ENCODE results near the gene SYNGR3.
"Not testable (repeated sequence)": the region's sequence is repeated elsewhere in the genome, so short reads cannot be mapped to it uniquely, and the experiment has no call there.

Gene SYNGR3

DNA sequence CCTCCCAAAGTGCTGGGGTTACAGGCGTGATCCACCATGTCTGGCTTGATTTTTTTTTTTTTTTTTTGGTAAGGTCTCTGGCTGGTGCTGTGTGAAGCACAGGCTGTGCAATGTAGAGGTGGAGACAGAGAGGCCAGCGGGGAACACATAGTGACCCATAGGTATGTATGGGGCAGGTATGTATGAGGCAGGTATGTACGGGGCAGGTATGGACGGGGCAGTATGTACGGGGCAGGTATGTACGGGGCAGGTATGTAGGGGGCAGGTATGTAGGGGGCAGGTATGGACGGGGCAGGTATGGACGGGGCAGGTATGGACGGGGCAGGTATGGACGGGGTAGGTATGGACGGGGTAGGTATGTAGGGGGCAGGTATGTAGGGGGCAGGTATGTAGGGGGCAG is 40.3 kb upstream of the SYNGR3 start:
- FAIRE-seq (no peak), DNase-seq (ENCODE audit: insufficient read length, low spot score) (no peak)
- TF ChIP-seq POLR2A (IDR thresholded peaks at IDR 0.05; ENCODE audit: low read depth, low read length), result no peak

DNA sequence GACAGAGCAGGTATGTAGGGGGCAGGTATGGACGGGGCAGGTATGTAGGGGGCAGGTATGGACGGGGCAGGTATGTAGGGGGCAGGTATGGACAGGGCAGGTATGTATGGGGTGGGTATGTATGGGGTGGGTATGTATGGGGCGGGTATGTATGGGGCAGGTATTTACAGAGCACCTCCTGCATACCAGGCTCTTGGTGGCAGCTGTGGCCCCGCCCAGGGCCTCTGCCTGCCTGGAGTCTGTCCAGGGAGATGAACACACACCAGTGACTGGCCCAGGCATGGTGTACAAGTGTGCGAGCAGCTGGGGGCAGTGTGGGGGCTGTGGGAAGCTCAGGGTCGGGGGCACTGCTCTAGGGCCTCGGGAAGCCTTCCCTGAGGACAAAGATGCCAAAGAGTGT is 39.7 kb upstream of the SYNGR3 start:
- TF ChIP-seq POLR2A (IDR thresholded peaks at IDR 0.05; ENCODE audit: low read depth, low read length), result no peak
- no peak for FAIRE-seq

DNA sequence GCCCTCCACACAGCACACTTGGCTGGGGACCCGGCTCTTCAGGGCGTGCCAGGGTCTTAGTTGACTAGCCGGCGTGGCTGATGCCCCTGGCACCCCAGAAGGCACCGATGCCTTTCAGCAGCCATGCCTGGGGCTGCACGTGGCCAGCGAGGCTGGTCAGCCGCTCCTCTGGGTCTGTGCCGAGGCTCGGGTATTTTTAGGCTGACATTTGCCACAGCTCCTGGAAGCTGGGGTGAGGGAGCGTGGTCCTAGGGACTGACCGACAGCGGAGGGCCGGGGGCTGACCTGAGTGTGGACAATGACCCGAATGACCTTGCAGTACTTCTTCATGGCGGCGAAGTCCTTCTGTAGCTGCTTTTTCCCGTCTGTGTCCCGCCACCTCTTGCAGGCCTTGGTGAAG is 39.2 kb upstream of the SYNGR3 start:
- no peak for FAIRE-seq
- TF ChIP-seq POLR2A (IDR thresholded peaks at IDR 0.05; ENCODE audit: low read depth, low read length), result no peak
- no peak for DNase-seq (ENCODE audit: insufficient read length, low spot score)

More for the DNA sequence above, 39.7 kb upstream of the SYNGR3 start:
- DNase-seq (ENCODE audit: insufficient read length, low spot score), result no peak

DNA sequence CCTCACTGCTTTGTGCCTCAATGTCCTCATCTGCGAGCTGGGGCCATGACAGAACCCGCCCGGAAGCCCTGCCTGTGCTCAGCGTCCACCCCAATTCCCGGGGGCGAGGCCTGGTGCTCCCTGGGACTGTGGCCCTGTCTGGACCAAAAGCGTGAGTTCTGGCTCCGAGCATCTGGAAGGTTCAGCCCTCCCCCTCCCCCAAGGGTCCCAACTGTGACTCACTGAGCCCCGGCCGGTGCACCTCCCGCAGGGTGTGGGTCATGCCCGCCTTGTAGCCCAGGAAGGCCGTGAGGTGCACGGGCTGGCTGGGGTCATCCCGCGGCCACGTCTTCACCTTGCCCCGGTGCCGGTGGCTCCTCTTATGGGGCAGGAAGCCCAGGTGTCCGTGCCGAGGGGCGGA is 36.0 kb upstream of the SYNGR3 start:
- TF ChIP-seq POLR2A (IDR thresholded peaks at IDR 0.05; ENCODE audit: low read depth, low read length), result no peak
- DNase-seq (ENCODE audit: insufficient read length, low spot score) (no peak), FAIRE-seq (no peak)

DNA sequence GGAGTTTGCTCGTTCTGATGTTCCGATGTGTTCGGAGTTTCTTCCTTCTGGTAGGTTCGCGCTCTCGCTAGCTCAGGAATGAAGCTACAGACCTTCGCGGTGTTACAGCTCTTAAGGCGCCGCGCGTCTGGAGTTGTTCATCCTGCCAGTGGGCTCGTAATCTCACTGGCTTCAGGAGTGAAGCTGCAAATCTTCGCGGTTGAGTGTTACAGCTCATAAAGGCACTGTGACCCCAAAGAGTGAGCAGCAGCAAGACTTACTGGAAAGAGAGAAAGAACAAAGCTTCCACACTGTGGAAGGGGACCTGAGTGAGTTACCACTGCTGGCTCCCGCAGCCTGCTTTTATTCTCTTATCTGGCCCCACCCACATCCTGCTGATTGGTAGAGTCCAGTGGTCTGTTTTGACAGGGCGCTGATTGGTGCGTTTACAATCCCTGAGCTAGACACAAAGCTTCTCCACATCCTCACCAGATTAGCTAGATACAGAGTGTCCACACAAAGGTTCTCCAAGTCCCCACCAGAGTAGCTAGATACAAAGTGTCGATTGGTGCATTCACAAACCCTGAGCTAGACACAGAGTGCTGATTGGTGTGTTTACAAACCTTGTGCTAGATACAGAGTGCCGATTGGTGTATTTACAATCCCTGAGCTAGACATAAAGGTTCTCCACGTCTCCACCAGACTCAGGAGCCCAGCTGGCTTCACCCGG is 32.2 kb upstream of the SYNGR3 start:
- not testable (repeated sequence) for FAIRE-seq; DNase-seq (ENCODE audit: insufficient read length, low spot score)

DNA sequence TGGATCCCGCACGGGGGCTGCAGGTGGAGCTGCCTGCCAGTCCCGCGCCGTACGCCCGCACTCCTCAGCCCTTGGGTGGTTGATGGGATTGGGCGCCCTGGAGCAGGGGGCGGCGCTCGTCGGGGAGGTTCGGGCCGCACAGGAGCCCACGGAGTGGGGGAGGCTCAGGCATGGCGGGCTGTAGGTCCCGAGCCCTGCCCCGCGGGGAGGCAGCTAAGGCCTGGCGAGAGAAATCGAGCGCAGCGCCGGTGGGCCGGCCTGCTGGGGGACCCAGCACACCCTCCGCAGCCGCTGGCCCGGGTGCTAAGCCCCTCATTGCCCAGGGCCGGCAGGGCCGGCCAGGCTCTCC is 31.7 kb upstream of the SYNGR3 start:
- FAIRE-seq; DNase-seq (ENCODE audit: insufficient read length, low spot score): not testable (repeated sequence)

DNA sequence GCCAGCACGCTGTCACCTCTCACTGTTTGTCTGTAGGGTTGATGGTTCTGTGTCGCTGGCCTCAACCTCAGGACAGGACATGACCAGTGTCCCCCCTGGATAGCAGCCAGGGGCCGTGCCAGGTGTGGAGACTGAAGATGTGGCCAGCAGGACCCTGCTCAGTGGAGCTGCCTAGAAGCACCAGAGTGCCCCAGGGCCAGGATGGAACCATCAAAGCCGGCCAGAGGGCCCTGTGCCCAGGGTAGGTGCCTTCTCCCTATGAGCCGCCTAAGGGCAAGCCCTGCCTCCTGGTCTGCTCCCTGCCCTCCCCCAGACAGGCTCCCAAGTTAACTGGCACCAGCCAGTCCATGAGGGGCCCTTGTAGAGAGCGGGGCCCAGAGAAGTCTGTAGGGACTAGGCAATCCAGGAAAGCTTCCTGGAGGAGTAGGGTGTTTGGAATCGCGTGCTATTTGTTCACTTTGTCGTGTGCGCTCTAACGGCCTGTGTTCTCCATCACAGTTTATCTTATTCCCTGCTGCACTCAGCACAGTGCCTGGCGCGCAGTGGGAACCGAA is 31.0 kb upstream of the SYNGR3 start:
- FAIRE-seq (no peak), DNase-seq (ENCODE audit: insufficient read length, low spot score) (no peak)
- TF ChIP-seq POLR2A (IDR thresholded peaks at IDR 0.05; ENCODE audit: low read depth, low read length), result no peak

DNA sequence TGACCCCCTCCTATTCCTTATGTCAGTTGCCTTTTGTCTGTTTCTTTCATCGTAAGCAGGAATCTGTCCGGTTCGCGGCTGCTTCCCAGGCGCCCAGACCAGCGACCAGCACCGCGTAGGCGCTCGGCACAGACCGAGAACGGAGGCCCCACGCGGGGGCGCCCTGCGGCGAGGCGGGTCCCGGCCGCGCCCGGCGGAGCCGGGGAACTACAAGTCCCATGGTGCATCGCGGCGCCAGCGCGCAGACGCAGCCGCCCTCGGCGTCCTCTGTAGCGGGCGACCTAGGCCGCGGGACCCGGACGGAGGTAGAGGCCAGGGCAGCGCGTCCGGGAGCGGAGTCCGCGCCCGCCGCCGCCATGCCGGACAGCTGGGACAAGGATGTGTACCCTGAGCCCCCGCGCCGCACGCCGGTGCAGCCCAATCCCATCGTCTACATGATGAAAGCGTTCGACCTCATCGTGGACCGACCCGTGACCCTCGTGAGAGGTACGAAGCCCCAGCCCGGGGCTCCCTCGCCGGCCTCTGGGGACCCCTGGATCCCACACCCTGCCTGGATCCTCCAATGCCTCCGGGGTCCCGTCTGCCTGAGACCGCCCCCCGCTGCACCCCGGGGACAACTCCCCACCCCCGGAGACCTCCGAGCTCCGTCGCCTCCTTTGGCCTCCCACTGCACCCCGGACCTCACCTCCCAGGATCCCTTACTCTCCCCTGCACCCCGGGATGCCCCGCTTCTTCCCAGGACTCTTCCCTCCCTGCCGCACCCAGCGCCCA is 30.3 kb upstream of the SYNGR3 start, which contains the start of gene NDUFB10:
TSS of gene NDUFB10 (plus strand) at position 270 of the 771 bp plus-strand sequence. CDS start at position 357, 87 bp downstream.
- peak; percentile 98 for TF ChIP-seq POLR2A (IDR thresholded peaks at IDR 0.05; ENCODE audit: low read depth, low read length)

DNA sequence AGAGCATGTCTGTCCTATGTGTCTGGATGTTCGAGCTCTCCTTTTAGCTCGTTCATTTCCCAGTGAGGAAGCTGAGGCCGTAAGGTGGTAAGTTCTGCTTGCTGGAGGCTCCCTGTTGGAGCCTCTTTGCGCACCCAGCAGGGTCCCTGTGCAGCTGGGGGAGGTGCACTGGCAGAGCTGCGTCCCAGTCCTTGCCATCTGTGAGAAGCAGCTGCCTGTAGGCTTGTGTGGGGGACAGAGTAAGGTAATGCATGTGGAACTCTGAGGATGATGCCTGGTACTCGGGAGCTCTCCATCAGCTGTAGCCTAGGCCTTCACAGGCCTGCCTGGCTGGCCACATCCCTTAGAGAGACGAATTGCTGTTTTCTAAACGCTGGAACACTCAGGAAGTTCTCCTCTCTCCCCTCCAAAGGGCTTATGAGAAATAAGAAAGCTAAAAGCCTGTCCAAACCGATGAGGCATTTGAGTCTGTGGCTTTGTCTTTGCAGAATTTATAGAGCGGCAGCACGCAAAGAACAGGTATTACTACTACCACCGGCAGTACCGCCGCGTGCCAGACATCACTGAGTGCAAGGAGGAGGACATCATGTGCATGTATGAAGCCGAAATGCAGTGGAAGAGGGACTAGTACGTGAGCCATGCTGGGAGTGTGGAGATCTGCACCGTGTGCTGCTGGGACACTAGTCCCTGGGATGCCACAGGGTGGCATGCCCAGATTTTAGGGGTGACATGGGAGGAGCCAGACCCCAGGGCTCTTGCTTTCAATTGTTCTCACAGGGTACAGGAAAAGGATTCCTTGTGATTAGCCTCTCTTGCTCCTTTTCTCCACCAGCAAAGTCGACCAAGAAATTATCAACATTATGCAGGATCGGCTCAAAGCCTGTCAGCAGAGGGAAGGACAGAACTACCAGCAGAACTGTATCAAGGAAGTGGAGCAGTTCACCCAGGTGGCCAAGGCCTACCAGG is 28.8 kb upstream of the SYNGR3 start:
- no peak for FAIRE-seq
- no peak for DNase-seq (ENCODE audit: insufficient read length, low spot score)
- peak; percentile 40; the same call in 1 of the 2 replicates for TF ChIP-seq POLR2A (IDR thresholded peaks at IDR 0.05; ENCODE audit: low read depth, low read length)

More for the DNA sequence above, 30.3 kb upstream of the SYNGR3 start, which contains the start of gene NDUFB10:
- FAIRE-seq (no peak), DNase-seq (ENCODE audit: insufficient read length, low spot score) (peak; percentile 91)

DNA sequence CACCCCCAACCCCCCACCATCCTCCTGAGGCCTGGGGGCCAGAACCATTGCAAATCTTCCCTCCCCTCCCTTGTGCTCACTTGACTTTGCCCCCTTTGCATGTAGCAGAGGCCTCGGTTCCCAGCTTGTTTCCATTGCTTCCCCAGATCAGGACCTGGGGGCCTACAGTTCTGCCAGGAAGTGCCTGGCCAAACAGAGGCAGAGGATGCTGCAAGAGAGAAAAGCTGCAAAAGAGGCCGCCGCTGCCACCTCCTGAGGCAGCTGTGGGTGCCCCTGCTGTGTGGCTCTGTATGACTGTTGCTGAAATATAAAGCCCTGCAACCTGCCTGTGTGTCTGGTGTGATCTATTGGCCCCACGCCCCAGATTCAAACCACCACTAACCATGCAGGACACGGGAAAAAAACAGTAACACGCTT is 28.1 kb upstream of the SYNGR3 start:
- peak; percentile 32; the same call in 1 of the 2 replicates for TF ChIP-seq POLR2A (IDR thresholded peaks at IDR 0.05; ENCODE audit: low read depth, low read length)
- DNase-seq (ENCODE audit: insufficient read length, low spot score), result no peak
- no peak for FAIRE-seq

DNA sequence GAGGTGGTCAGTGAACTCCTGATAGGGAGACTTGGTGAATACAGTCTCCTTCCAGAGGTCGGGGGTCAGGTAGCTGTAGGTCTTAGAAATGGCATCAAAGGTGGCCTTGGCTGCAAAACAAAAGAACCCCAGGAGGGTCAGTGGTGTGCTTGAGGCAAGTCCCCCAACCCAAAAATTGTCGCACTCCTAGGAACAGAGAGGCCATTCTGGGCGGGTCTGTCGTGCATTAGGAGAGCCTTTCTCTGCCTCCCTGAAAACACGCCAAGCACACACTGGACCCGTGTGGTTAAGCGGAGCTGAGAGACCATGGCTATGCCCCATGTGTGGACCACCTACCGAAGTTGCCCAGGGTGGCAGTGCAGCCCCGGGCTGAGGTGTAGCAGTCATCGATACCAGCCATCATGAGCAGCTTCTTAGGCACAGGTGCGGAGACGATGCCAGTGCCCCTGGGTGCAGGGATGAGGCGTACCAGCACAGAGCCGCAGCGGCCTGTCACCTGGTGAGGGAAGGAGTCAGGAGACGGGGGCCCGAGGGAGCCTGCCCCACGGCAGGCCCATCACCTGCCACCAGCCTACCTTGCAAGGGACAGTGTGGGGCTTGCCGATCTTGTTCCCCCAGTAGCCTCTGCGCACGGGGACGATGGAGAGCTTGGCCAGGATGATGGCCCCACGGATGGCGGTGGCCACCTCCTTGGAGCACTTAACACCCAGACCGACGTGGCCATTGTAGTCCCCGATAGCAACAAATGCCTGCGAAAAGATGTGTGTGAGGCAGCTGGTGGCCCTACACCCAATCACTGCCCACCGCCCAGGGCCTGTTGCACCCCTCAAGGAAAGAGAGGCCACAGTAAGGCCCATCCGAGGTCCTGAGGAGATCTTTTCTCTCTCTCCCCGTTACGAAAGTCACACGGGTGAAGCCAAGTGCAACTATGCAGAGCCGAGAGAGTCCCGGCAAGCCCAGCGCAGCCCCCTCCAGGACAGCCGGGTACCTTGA is 27.3 kb upstream of the SYNGR3 start:
- not testable (repeated sequence) for DNase-seq (ENCODE audit: insufficient read length, low spot score); FAIRE-seq

DNA sequence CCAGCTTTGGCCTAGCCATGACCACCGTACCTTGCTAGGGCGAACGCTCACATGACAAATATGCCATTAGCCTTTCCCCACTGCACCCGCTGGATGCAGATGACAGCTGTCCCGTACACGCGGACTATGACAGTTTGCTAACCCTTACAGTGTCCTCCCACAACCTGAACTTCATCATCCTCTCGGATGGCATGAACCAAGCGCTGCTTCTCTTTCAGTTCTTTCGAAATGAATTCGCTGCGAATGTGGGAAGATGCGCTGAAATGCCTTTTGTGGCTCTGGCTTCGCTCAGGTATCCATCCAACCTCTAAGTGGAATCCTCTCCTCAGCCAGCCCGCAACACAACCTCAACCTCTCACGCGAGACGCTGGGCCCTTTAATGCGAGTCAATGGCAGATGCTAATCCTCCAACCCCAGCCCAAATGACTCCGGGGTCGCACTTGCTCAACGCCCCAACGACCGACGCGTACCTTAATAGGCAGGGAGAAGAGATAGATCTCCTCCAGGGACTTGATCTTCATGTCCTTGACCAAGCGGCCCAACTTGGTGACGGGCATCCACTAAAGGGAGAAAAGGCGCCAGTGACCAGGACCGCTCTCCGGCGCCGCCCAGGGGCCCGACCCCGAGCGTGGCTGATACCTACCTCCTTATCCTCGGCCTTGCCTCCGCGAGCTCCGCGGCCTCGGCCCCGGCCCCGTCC is 25.8 kb upstream of the SYNGR3 start:
- 0 out of 2 replicates have a peak, but pooled peaks have one; percentile 1 for TF ChIP-seq POLR2A (IDR thresholded peaks at IDR 0.05; ENCODE audit: low read depth, low read length)
- FAIRE-seq, result no peak
- no peak for DNase-seq (ENCODE audit: insufficient read length, low spot score)

All from H54 (cell line).